Spleen (tissue), 11 donors: ENCODE measurements around the gene NCKIPSD. TPM values are rescaled to one million over a fixed set of nuclear protein-coding genes. Genes with fewer than 3 reads are reported as not detected.
A peak's percentile ranks its signal among the peaks of the same experiment; 100 is the strongest.

Experiments
- DNase-seq: peaks from one replicate; pipeline ENCODE4 v3.0.0-alpha.2; 2020
- H3K27ac ChIP-seq, 8 donors: fragments of 200-600 bp; sonication (generic) in 7 of 8; 1 replicate in 4 of 8; 2 replicates in 4 of 8; pipeline versions ENCODE4 v1.5.0 to v1.8.0; 2016 to 2021; ENCODE audit warnings: inconsistent platforms in 4 of 8, mild to moderate bottlenecking in 4 of 8, moderate library complexity in 1 of 8
- H3K27me3 ChIP-seq, 7 donors: fragments of 200-600 bp; sonication (generic) in 6 of 7; replicated peaks in 1 of 7; 1 replicate in 4 of 7; 2 replicates in 3 of 7; pipeline versions ENCODE4 v1.5.0 to v1.8.0; 2016 to 2021; ENCODE audit warnings: inconsistent platforms in 3 of 7, mild to moderate bottlenecking in 1 of 7
- H3K36me3 ChIP-seq, 6 donors: fragments of 200-600 bp; sonication (generic) in 5 of 6; 1 replicate in 4 of 6; 2 replicates in 2 of 6; pipeline versions ENCODE4 v1.5.0 to v1.8.0; 2016 to 2021; ENCODE audit warnings: inconsistent platforms in 2 of 6
- H3K4me1 ChIP-seq, 6 donors: fragments of 200-600 bp; sonication (generic) in 5 of 6; 1 replicate in 3 of 6; 2 replicates in 3 of 6; pipeline versions ENCODE4 v1.5.0 to v1.8.0; 2016 to 2021; ENCODE audit warnings: inconsistent platforms in 3 of 6
- H3K4me3 ChIP-seq, 8 donors: fragments of 200-600 bp; sonication (generic) in 7 of 8; 1 replicate in 4 of 8; 2 replicates in 4 of 8; pipeline versions ENCODE4 v1.5.0 to v1.8.0; 2016 to 2021; ENCODE audit warnings: inconsistent platforms in 4 of 8, mild to moderate bottlenecking in 4 of 8, moderate library complexity in 2 of 8
- H3K9me3 ChIP-seq, 8 donors: fragments of 200-600 bp; sonication (generic) in 7 of 8; 1 replicate in 4 of 8; 2 replicates in 4 of 8; pipeline versions ENCODE4 v1.5.0 to v1.8.0; 2016 to 2021; ENCODE audit warnings: inconsistent platforms in 4 of 8
- POLR2A ChIP-seq, 3 donors: fragments of 450-650 bp; IDR thresholded peaks; one replicate each; pipeline ENCODE4 v1.5.1; 2017; ENCODE audit warnings: antibody characterized with exemption in 3 of 3, mild to moderate bottlenecking in 1 of 3
- POLR2AphosphoS5 ChIP-seq, 3 donors: sonication (generic); formaldehyde crosslinking; IDR thresholded peaks; one replicate each; pipeline ENCODE4 v1.5.1; 2017; ENCODE audit warnings: antibody characterized with exemption in 3 of 3
- WGBS, 5 donors: extraction: QIAGEN DNeasy Blood & Tissue Kit in 3 of 5; methylation state at CpG; one replicate each; pipeline versions ENCODE4 v1.1.5 to v1.1.7; 2013 to 2018; 5-methylcytosine and 5-hydroxymethylcytosine counted together
- intact Hi-C: fragments of 100-400 bp; cut with DNase I; formaldehyde crosslinking; loops from one replicate; pipeline ENCODE4 v1.15.0; 2023; ENCODE audit warnings: low total_unique reads
- polyA plus RNA-seq, 3 donors: library from polyadenylated mRNA; stranded (reverse); fragments of 200-250 nt; gene quantifications; one replicate each; pipeline ENCODE4 v1.2.1, GENCODE V29; 2013
- total RNA-seq, 7 donors: library from RNA; depleted of rRNA in 3 of 7; stranded (reverse); fragments of >200 nt in 3 of 7; fragmentation: NEBNext Ultra II Directional in 4 of 7; extraction: Animal tissue kit (Norgen Biotek cat#: 25700) in 4 of 7; gene quantifications; one replicate each; pipeline versions ENCODE4 v1.1.0 to v1.2.1, GENCODE V29; 2016 to 2021
- TF ChIP-seq, protein P1 (sequence below), 11 experiments: fragments of 200-600 bp in 7 of 11; fragments of 450-650 bp in 4 of 11; sonication (generic) in 4 of 11; IDR thresholded peaks in 8 of 11; conservative IDR thresholded peaks in 3 of 11; 1 replicate in 7 of 11; 2 replicates in 4 of 11; pipeline versions ENCODE4 v1.4.0 to v1.8.0; 2016 to 2021; ENCODE audit warnings: antibody characterized with exemption in 11 of 11, inconsistent platforms in 4 of 11, mild to moderate bottlenecking in 1 of 11
- donor health status: healthy with polysubstance abuse.
- donor health status: DM: no; HTN: no; CAD: no; lungs with moderate emphysema.
- donor health status: DM: no; HTN: no; CAD: no.
- donor health status: Bipolar disorder and iron deficiency.
- donor health status: healthy.
- donor health status: DM: no; HTN: no; CAD: no.
- donor health status: DM: yes; HTN: yes; CAD: no.

The NCKIPSD gene
- total and polyA plus RNA-seq, 10 donors: 5.9 to 33.9 (median 17.8) TPM

- Histone ChIP-seq H3K4me3 (no peak overlapping the region), H3K4me1 (peaks cover 10 to 37% (median 27%) of the 10 kb centered on the region in 6 donors), H3K27ac (no peak overlapping the region), H3K27me3 (peaks cover 0 to 6% (median 0%) of the 10 kb centered on the region in 7 donors), H3K36me3 (peaks cover 0 to 15% (median 7%) of the 10 kb centered on the region in 6 donors), H3K9me3 (no peaks in the 10 kb centered on the region)
- WGBS, 5 donors: 77 to 86% (median 81%) methylated on average over 6 of the region's 6 CpGs
- TF ChIP-seq, protein P1, sequence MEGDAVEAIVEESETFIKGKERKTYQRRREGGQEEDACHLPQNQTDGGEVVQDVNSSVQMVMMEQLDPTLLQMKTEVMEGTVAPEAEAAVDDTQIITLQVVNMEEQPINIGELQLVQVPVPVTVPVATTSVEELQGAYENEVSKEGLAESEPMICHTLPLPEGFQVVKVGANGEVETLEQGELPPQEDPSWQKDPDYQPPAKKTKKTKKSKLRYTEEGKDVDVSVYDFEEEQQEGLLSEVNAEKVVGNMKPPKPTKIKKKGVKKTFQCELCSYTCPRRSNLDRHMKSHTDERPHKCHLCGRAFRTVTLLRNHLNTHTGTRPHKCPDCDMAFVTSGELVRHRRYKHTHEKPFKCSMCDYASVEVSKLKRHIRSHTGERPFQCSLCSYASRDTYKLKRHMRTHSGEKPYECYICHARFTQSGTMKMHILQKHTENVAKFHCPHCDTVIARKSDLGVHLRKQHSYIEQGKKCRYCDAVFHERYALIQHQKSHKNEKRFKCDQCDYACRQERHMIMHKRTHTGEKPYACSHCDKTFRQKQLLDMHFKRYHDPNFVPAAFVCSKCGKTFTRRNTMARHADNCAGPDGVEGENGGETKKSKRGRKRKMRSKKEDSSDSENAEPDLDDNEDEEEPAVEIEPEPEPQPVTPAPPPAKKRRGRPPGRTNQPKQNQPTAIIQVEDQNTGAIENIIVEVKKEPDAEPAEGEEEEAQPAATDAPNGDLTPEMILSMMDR (IDR thresholded peaks at IDR 0.05 in 8 of 11, conservative IDR thresholded peaks at IDR 0.05 in 3 of 11): no peak
- TF ChIP-seq POLR2AphosphoS5 (IDR thresholded peaks at IDR 0.05): no peak
- TF ChIP-seq POLR2A (IDR thresholded peaks at IDR 0.05): no peak
- intact Hi-C loops: no loop called here
- no peak for DNase-seq
These were observed 48.4 kb downstream of the NCKIPSD start for GRCh38 chr3:48637305-48637704.

GRCh38 chr3:48636149-48636655 is 49.5 kb downstream of the NCKIPSD start:
- WGBS, 5 donors: 27 to 45% (median 39%) methylated on average over 8 to 10 of the region's 10 CpGs
- H3K27ac ChIP-seq: peak overlapping the region in 6 of 8 donors; percentile 79 to 88 (median 82)
- TF ChIP-seq, protein P1 (IDR thresholded peaks at IDR 0.05 in 8 of 11, conservative IDR thresholded peaks at IDR 0.05 in 3 of 11): no peak
- no peak for TF ChIP-seq POLR2A (IDR thresholded peaks at IDR 0.05)
- no peak for TF ChIP-seq POLR2AphosphoS5 (IDR thresholded peaks at IDR 0.05)

DNA sequence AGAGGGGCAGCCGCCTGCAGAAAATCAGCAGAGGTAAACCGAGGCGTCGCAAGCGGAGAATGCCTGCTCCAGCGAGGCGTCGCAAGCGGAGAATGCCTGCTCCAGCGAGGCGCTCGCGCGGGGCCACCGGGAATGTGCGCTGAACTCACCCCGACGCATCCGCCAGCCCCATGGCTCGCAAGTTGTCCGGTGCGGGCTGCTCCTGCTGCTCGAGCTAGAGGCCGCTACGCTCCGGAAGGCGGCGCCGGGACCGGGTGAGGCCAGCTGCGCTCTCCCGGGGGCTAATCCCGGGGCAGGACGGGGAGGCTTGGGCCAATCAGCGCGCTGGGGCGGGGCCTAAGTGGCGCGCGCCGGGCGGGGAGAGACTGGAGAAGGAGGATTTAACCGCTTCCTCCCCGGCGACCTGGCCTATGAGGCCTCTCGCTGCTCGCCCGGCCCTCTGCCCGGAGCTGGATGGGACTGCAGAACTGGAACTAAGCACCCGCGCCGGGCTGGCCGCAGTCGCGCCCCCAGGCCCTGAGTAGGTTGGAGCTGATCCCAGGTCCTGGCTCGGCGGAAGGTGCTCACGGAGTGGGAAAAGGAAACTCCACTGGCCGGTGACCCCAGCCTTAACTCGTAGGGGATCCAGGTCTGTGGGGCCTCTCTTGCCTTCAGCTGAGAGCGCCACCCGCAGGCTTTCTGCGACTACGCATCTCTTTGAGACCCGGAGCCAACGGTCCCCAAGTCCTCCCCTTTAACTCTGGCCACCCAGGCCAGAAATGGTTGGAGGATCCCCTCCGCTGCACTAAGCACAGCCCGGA is 50.3 kb downstream of the NCKIPSD start, which contains the start of gene SLC26A6:
Gene SLC26A6, minus strand, starts transcription at position 240 of the 800 bp plus-strand sequence. Its CDS starts 68 bp downstream, at position 172.
- Histone ChIP-seq H3K36me3 (peaks cover 0 to 34% (median 9%) of the 10 kb centered on the region in 6 donors), H3K27me3 (no peaks in the 10 kb centered on the region), H3K4me3 (peak within 1 kb of the TSS; percentile 73 to 98 (median 87)), H3K9me3 (no peaks in the 10 kb centered on the region), H3K27ac (peak within 1 kb of the TSS; percentile 20 to 88 (median 81)), H3K4me1 (peaks cover 10 to 37% (median 27%) of the 10 kb centered on the region in 6 donors)
- intact Hi-C loops: no loop called here
- WGBS, 5 donors: 0 to 1% (median 1%) methylated on average over 32 to 68 of the region's 68 CpGs
- TF ChIP-seq POLR2A (IDR thresholded peaks at IDR 0.05) (no peak), POLR2AphosphoS5 (IDR thresholded peaks at IDR 0.05) (peak; percentile 88 to 92 (median 89))
- TF ChIP-seq, protein P1 (IDR thresholded peaks at IDR 0.05 in 8 of 11, conservative IDR thresholded peaks at IDR 0.05 in 3 of 11): peak; percentile 11 to 74 (median 41)
- peak; percentile 100 for DNase-seq

More at GRCh38 chr3:48636149-48636655, 49.5 kb downstream of the NCKIPSD start:
- Histone ChIP-seq H3K4me1 (peaks cover 10 to 37% (median 27%) of the 10 kb centered on the region in 6 donors), H3K9me3 (no peaks in the 10 kb centered on the region), H3K4me3 (peak overlapping the region; percentile 73 to 98 (median 87)), H3K27me3 (peaks cover 0 to 4% (median 0%) of the 10 kb centered on the region in 7 donors), H3K36me3 (peaks cover 0 to 26% (median 9%) of the 10 kb centered on the region in 6 donors)
- DNase-seq: no peak
- intact Hi-C loops: no loop called here
